ENCODE measurements around the gene MED7.

The MED7 gene

DNA sequence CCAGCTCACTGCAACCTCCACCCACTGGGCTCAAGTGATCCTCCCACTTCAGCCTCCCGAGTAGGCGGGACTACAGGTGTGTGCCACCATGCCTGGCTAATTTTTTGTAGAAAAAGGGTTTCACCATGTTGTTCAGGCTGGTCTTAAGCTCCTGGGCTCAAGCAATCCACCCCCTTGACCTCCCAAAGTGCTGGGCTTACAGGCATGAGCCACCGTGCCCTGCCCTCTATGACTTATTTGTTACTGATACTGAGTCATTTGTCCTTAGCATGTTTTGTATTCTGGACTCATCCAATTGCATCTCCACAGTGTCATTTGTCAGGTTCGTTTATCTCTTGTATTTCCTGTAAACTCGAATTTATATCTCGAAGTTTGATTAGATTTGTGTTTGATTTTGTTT, 35.3 kb upstream of the MED7 start:
- TF ChIP-seq EZH2 (IDR thresholded peaks at IDR 0.05; ENCODE audit: borderline replicate concordance, low read depth, low read length, severe bottlenecking), result no peak
- TF ChIP-seq CTCF (IDR thresholded peaks at IDR 0.05; ENCODE audit: borderline replicate concordance, extremely low read depth, low read length, poor library complexity, severe bottlenecking), result no peak
- no peak for DNase-seq
- H3K27me3 ChIP-seq (ENCODE audit: insufficient read depth, low read length, poor library complexity), result no peaks in the 10 kb centered on the region
- no peaks in the 10 kb centered on the region for H3K36me3 ChIP-seq (ENCODE audit: insufficient read depth, low read length)
- no peak for ATAC-seq (ENCODE audit: insufficient read depth, low read depth)
- H3K9me3 ChIP-seq (ENCODE audit: insufficient read depth, low read length, severe bottlenecking), result no peaks in the 10 kb centered on the region
- no peak overlapping the region for H3K4me2 ChIP-seq (ENCODE audit: insufficient read depth, low read length)
- peak overlapping the region; percentile 97 for H3K27ac ChIP-seq (ENCODE audit: low read length)
- H3K4me3 ChIP-seq (ENCODE audit: low read depth in 1 of 2, low read length in 2 of 2), result no peak overlapping the region
- no peaks in the 10 kb centered on the region for H4K20me1 ChIP-seq (ENCODE audit: insufficient read depth, low read length)
- no peak overlapping the region for H3K9ac ChIP-seq (ENCODE audit: low read depth, low read length)
- peaks cover 38% of the 10 kb centered on the region for H3K4me1 ChIP-seq (ENCODE audit: insufficient read depth, low read length)
- no peak overlapping the region for H2AFZ ChIP-seq (ENCODE audit: low read depth, low read length)
- peaks cover 36% of the 10 kb centered on the region for H3K79me2 ChIP-seq (ENCODE audit: insufficient read depth, low read length)

GRCh38 chr5:157175071-157175612, 32.5 kb upstream of the MED7 start:
- no peaks in the 10 kb centered on the region for H4K20me1 ChIP-seq (ENCODE audit: insufficient read depth, low read length)
- ATAC-seq (ENCODE audit: insufficient read depth, low read depth) (no peak), DNase-seq (no peak)
- peaks cover 9% of the 10 kb centered on the region for H3K79me2 ChIP-seq (ENCODE audit: insufficient read depth, low read length)
- no peak overlapping the region for H3K9ac ChIP-seq (ENCODE audit: low read depth, low read length)
- no peak overlapping the region for H2AFZ ChIP-seq (ENCODE audit: low read depth, low read length)
- peaks cover 43% of the 10 kb centered on the region for H3K4me1 ChIP-seq (ENCODE audit: insufficient read depth, low read length)
- no peaks in the 10 kb centered on the region for H3K9me3 ChIP-seq (ENCODE audit: insufficient read depth, low read length, severe bottlenecking)
- TF ChIP-seq CTCF (IDR thresholded peaks at IDR 0.05; ENCODE audit: borderline replicate concordance, extremely low read depth, low read length, poor library complexity, severe bottlenecking) (no peak), EZH2 (IDR thresholded peaks at IDR 0.05; ENCODE audit: borderline replicate concordance, low read depth, low read length, severe bottlenecking) (no peak)
- no peaks in the 10 kb centered on the region for H3K27me3 ChIP-seq (ENCODE audit: insufficient read depth, low read length, poor library complexity)
- no peak overlapping the region for H3K4me3 ChIP-seq (ENCODE audit: low read depth in 1 of 2, low read length in 2 of 2)
- H3K36me3 ChIP-seq (ENCODE audit: insufficient read depth, low read length), result no peaks in the 10 kb centered on the region
- no peak overlapping the region for H3K27ac ChIP-seq (ENCODE audit: low read length)
- no peak overlapping the region for H3K4me2 ChIP-seq (ENCODE audit: insufficient read depth, low read length)

DNA sequence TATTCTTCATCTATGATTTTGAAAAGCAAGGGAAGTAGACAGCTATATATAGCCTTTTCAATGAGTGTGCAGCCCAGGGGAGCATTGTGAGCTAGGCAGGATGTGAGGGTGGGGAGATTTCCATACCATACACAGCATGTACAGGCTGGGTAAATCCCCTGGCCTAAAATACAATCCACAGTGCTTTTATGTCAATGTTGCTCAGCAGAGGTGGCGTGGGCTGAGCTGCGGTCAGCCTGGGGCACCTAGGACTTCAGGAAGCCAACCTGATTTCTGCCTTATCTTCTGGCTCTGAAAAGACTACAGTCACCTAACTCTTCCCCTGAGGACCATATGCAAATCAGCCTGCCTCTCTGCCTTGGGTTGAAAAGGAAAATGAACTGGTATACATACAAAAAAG, 29.7 kb upstream of the MED7 start:
- H3K4me1 ChIP-seq (ENCODE audit: insufficient read depth, low read length), result peaks cover 18% of the 10 kb centered on the region
- no peaks in the 10 kb centered on the region for H4K20me1 ChIP-seq (ENCODE audit: insufficient read depth, low read length)
- no peak overlapping the region; a peak in 1 of 4 replicates for H3K4me3 ChIP-seq (ENCODE audit: low read depth in 1 of 2, low read length in 2 of 2)
- no peak for TF ChIP-seq EZH2 (IDR thresholded peaks at IDR 0.05; ENCODE audit: borderline replicate concordance, low read depth, low read length, severe bottlenecking)
- TF ChIP-seq CTCF (IDR thresholded peaks at IDR 0.05; ENCODE audit: borderline replicate concordance, extremely low read depth, low read length, poor library complexity, severe bottlenecking), result no peak
- ATAC-seq (ENCODE audit: insufficient read depth, low read depth) (peak; percentile 98), DNase-seq (peak; percentile 61)
- peak overlapping the region; percentile 70 for H3K27ac ChIP-seq (ENCODE audit: low read length)
- 0 out of 2 replicates have a peak overlapping the region, but pooled peaks have one; percentile 4 for H3K9ac ChIP-seq (ENCODE audit: low read depth, low read length)
- no peaks in the 10 kb centered on the region for H3K9me3 ChIP-seq (ENCODE audit: insufficient read depth, low read length, severe bottlenecking)
- 0 out of 2 replicates have a peak overlapping the region, but pooled peaks have one; percentile 23 for H3K4me2 ChIP-seq (ENCODE audit: insufficient read depth, low read length)
- no peaks in the 10 kb centered on the region for H3K79me2 ChIP-seq (ENCODE audit: insufficient read depth, low read length)
- peak overlapping the region; percentile 36; the same call in 1 of the 2 replicates for H2AFZ ChIP-seq (ENCODE audit: low read depth, low read length)
- no peaks in the 10 kb centered on the region for H3K36me3 ChIP-seq (ENCODE audit: insufficient read depth, low read length)
- no peaks in the 10 kb centered on the region for H3K27me3 ChIP-seq (ENCODE audit: insufficient read depth, low read length, poor library complexity)
